NCI-H1930 (cell line): ENCODE measurements around the gene DAB2.
A peak's percentile ranks its signal among the peaks of the same experiment; 100 is the strongest.

Experiments
- DNase-seq, 2 experiments: peaks; one replicate each; lab custom pipeline; 2025; lab: John Stamatoyannopoulos, UW

DAB2 gene

GRCh38 chr5:39424736-39425637 is at the start of gene DAB2:
TSS of gene DAB2 (minus strand) at chr5:39424980. CDS start at chr5:39394320, 30,660 bp downstream.
- peak; percentile 22 to 52 for DNase-seq

- DNase-seq: no peak
Observed at GRCh38 chr5:39473156-39473775, 48.5 kb upstream of the DAB2 start.

- DNase-seq: no peak
Observed at GRCh38 chr5:39471836-39472508, 47.2 kb upstream of the DAB2 start.

GRCh38 chr5:39470811-39471210 is 46.0 kb upstream of the DAB2 start:
- no peak for DNase-seq

- DNase-seq: no peak
Observed at GRCh38 chr5:39469777-39470415, 45.1 kb upstream of the DAB2 start.

- DNase-seq: no peak
Observed at GRCh38 chr5:39469176-39469575, 44.4 kb upstream of the DAB2 start.

- no peak for DNase-seq
Observed at GRCh38 chr5:39466846-39467245, 42.1 kb upstream of the DAB2 start.

GRCh38 chr5:39465843-39466242 is 41.1 kb upstream of the DAB2 start:
- no peak for DNase-seq

GRCh38 chr5:39465097-39465496 is 40.3 kb upstream of the DAB2 start:
- DNase-seq: no peak

- no peak for DNase-seq
Observed at GRCh38 chr5:39464088-39464487, 39.3 kb upstream of the DAB2 start.

GRCh38 chr5:39462211-39462610 is 37.4 kb upstream of the DAB2 start:
- DNase-seq: no peak

- no peak for DNase-seq
Observed at GRCh38 chr5:39461007-39461682, 36.4 kb upstream of the DAB2 start.

- no peak for DNase-seq
Observed at GRCh38 chr5:39459907-39460306, 35.1 kb upstream of the DAB2 start.

GRCh38 chr5:39459071-39459470 is 34.3 kb upstream of the DAB2 start:
- DNase-seq: no peak

- no peak for DNase-seq
Observed at GRCh38 chr5:39455645-39456044, 30.9 kb upstream of the DAB2 start.

- no peak for DNase-seq
Observed at GRCh38 chr5:39453606-39454005, 28.8 kb upstream of the DAB2 start.

- no peak for DNase-seq
Observed at GRCh38 chr5:39452846-39453245, 28.1 kb upstream of the DAB2 start.

GRCh38 chr5:39451276-39451941 is 26.6 kb upstream of the DAB2 start:
- DNase-seq: no peak

GRCh38 chr5:39450487-39450886 is 25.7 kb upstream of the DAB2 start:
- no peak for DNase-seq

GRCh38 chr5:39449591-39449990 is 24.8 kb upstream of the DAB2 start:
- DNase-seq: no peak

GRCh38 chr5:39448506-39449128 is 23.8 kb upstream of the DAB2 start:
- DNase-seq: no peak
